Daoy (cell line): ENCODE results near the gene SLC45A1. TPM values are rescaled to one million over a fixed set of nuclear protein-coding genes. Genes with fewer than 3 reads are reported as not detected.
"Not testable (repeated sequence)": the region's sequence is repeated elsewhere in the genome, so short reads cannot be mapped to it uniquely, and the experiment has no call there.

ENCODE experiments used
- DNase-seq: peaks from one replicate; pipeline ENCODE4 v3.0.0-alpha.2; 2015; ENCODE audit warnings: low read depth
- total RNA-seq: library from RNA; depleted of rRNA; stranded (reverse); fragments of >200 nt; shearing (Covaris generic); gene quantifications from 2 replicates; pipeline ENCODE4 v1.2.3, GENCODE V29; 2014; rRNA removed

Gene SLC45A1
- 0.06 and 0.34 TPM in 2 replicates for total RNA-seq

DNA sequence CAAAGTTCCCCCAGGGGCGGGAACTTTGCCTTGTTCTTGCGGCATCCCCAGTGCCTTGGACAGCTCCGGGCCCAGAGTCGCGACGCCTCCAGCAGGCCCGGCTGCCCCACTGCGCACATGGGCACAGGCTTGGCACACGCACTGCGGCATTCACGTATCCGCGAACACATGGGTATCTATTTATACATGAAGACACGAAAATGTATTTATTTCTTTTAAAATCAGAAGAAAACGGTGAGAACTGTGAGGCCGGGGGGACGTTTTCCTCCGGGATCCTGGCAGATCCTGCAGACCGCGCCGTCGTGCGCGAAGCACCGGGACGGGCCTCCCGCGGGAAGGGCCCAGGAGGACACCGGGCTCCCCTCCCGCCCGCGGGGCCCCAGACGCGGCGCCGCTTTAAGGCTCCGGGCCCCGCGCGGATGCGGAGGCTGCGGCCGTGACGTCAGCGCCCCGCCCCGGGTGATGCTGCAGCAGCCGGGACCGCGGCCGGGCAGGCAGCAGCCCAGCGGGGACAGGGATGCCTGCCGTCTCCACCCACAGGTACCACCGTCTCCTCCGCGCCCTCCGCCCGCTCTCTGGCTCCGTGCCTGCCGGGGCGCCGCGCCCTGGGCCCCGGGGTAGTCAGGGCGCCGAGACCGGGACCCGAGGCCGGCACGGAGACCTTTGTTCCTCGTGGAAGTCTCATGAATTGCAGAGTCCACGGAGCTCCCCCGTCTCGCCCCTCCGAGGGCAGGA lies at the start of gene SLC45A1:
Gene SLC45A1 (plus strand): TSS at position 468 of the 735 bp plus-strand sequence. CDS start 6,216 bp downstream, outside the sequence.
- DNase-seq = peak; percentile 77

- DNase-seq = no peak
These were observed 44.9 kb upstream of the SLC45A1 start for GRCh38 chr1:8273036-8273435.

DNA sequence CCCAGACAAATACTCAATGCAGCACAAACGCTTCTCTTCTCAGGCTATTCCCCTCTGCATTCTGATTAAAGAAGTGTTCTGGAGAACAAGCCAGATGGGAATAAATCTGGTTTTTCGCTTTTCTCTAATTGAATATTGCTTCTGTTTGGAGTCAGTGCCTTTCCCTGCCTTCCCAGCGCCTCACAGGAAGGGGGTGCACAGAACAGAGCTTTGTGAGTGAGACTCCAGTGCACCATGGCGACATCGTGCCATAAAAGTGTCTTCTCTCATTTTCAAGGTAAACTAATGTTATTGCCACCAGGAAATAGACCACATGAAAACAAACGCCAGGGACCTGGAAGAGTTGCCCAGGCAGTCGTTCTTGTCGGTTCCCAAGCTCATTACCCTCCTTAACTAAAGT lies 43.6 kb upstream of the SLC45A1 start:
- DNase-seq = no peak

- DNase-seq = no peak
These were observed 41.6 kb upstream of the SLC45A1 start for GRCh38 chr1:8276173-8276914.

DNA sequence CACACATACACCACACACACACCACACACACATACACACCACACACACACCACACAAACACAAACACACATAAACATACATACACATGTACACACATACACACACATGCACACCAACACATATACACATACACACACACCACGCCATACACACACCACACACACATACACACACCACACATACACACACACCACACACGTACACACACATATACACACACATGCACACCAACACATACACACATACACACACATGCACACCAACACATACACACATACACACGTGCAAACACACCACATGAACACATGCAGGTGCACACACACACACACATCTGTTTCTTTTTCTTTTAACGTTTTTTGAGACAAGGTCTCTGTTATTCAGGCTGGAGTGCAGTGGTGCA lies 41.0 kb upstream of the SLC45A1 start:
- no peak for DNase-seq

GRCh38 chr1:8278677-8279076 lies 39.2 kb upstream of the SLC45A1 start:
- DNase-seq = not testable (repeated sequence)

GRCh38 chr1:8281843-8282509 lies 35.9 kb upstream of the SLC45A1 start:
- DNase-seq = no peak

GRCh38 chr1:8283058-8283884 lies 34.6 kb upstream of the SLC45A1 start:
- no peak for DNase-seq

GRCh38 chr1:8284127-8284526 lies 33.8 kb upstream of the SLC45A1 start:
- DNase-seq = no peak

DNA sequence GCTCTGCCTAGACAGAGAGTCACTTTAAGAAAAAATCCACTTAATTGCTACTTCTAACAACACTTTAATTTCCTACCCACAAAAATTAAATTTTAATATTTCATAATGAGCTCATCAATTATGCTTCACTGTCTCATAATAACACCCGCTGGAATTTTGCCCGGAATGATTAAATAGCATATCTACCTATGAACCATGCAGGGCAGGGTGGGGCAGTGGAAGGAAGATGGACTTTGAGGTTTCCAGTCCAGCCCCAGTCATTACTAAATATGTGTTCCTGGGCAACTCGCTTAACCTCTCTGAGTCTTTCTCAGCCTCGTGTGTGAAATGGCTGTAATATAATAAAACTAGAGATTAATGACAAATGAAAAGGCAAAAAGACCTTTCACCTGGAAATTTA lies 32.8 kb upstream of the SLC45A1 start:
- DNase-seq = no peak

- DNase-seq = no peak
These were observed 31.9 kb upstream of the SLC45A1 start for GRCh38 chr1:8285965-8286364.

DNA sequence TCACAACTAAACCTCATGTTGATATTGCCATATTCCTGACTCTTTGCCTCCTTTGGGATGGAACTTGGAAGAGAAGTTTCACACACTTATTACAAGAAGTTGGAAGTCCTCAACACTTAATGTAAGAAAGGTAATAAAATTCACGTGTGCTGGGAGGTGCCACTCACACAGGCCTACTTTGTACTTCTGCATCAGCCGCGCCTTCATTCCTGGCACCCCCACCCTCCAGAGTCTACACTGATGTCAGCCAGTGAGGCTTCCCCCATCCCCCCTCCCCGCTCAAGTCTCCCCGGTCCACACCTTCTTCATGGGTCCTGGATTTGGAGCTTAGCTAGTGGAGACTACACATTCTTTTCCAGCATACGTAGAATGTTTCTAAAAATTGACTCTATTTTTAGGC lies 24.8 kb upstream of the SLC45A1 start:
- DNase-seq = no peak

- no peak for DNase-seq
These were observed 24.2 kb upstream of the SLC45A1 start for GRCh38 chr1:8293641-8294169.

DNA sequence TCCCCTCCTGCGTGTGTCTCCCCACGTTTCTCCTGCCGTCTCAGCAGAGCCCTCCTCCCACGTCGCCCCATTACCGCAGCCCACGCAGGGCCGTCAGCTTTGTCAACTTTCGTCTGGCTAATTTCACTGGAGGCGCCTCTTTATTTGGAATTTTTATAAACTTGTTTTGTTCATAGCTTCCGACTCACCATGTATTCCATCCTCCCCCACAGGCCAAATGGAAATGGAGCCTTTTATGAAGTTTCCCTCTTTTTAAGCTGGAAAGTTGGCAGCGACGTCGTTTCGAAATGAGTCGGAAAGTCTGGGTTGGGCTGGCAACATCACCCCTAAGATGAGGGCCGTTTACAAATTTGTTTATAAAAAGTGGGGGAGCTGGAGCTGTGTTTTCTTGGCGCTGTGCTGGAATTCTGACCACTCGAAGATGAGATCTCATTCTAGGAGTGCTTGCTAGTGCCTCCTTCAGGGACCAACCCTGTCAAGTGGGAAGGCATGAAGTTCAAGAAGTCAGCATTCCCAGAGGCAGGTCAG lies 23.7 kb upstream of the SLC45A1 start:
- no peak for DNase-seq

DNA sequence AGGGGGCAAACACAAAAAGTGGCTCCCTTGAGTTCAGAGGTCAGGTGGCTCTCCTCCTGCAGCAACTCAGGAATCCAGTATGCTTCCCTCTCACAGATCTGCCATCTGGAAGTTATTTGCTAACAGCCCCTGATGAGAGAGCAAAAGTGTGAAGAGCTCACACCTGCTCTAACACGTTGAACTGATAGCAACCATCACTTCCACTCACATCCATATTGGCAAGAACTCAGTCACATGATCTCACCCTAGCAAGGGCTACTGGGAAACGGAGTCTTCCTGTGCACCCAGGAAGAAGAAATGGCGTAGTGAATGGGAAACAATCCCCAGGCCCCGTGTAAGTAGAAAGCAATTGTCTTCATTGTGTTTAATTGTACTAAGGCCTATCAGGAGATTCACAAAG lies 20.7 kb upstream of the SLC45A1 start:
- no peak for DNase-seq

GRCh38 chr1:8299963-8300362 lies 18.0 kb upstream of the SLC45A1 start:
- no peak for DNase-seq

DNA sequence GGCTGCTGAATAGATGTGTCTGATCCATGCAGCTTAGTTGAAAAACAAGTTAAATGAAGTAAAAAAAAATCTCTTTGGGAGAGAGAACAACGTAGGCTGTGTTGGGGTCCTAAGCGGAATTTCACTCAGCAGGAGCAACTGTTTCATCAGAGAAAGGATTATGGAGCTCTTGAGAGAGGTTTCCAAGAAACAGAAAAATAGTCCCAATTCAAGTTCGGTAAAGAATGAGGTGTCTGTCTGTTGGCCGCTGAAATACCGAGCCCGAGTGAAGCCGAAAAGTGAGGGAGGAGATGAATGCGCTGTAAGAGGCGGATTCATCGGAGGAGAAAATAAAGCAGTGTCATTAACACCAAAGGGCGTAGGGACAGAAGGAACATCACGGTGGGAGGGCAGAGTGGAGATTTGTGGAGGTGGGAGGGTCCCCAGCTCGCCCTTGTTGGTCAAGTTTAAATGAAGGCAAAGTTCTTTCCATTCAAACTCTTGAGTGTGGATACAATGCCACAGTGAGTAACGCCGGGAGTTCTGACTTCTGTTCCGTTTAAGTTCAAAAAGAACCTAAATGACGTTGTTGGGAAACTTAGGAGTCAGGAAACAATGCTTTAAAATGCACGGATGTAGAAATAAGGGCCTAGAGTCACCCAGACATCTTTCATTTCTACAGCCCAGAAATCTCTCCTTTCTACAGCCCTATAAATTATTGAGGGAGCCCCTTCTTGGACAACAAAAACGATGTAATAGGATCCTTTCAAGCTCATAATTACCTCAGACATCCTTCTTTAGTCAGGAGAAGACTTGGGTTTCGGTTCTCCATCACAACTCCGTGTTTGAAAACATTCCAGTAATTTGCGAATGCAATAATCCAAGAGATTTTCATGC lies 15.6 kb upstream of the SLC45A1 start:
- DNase-seq = peak; percentile 30

- peak; percentile 36 for DNase-seq
These were observed 14.8 kb upstream of the SLC45A1 start for GRCh38 chr1:8303141-8303540.

DNA sequence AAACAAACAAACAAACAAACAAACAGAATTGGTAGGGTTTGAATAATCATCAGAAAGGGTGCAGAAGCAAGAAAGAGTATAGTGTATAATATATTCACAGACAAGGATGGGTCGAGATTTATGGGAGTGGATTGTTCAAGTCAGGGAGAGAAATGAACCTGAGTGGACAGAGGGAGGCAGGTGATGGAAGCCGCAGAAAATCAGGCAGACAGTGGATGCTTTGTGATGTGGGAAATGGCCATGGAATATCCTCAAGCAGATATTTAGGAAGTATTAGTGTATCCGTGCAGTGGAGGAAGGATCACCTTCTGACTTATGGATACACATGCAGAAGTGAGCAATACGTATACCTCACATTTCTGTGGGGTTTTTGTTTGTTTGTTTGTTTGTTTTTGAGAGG lies 14.0 kb upstream of the SLC45A1 start:
- DNase-seq = no peak

- no peak for DNase-seq
These were observed 10.3 kb upstream of the SLC45A1 start for GRCh38 chr1:8307628-8308027.
